Neuronal stem cell (in vitro differentiated cells): ENCODE results near the gene FCHSD1.

Experiments
- DNase-seq: peaks from one replicate; pipeline ENCODE4 v3.0.0-alpha.2; 2013; ENCODE audit warnings: low spot score
- H2AFZ ChIP-seq: one replicate; pipeline ENCODE4 v1.6.1; 2013; ENCODE audit warnings: mild to moderate bottlenecking, low read length, inconsistent platforms
- H2AK5ac ChIP-seq: 2 replicates; pipeline ENCODE4 v1.6.1; 2013; ENCODE audit warnings: low read depth, mild to moderate bottlenecking, inconsistent platforms, low read length, moderate library complexity, mixed read lengths
- H2BK120ac ChIP-seq: 2 replicates; pipeline ENCODE4 v1.6.1; 2013; ENCODE audit warnings: low read depth, mild to moderate bottlenecking, inconsistent platforms, low read length, moderate library complexity, mixed read lengths
- H2BK12ac ChIP-seq: one replicate; pipeline ENCODE4 v1.6.1; 2013; ENCODE audit warnings: low read length, inconsistent platforms
- H2BK15ac ChIP-seq: 2 replicates; pipeline ENCODE4 v1.6.1; 2013; ENCODE audit warnings: mild to moderate bottlenecking, low read length, inconsistent platforms, mixed read lengths
- H2BK5ac ChIP-seq: one replicate; pipeline ENCODE4 v1.6.1; 2013; ENCODE audit warnings: inconsistent platforms, mild to moderate bottlenecking, low read length, moderate library complexity
- H3K14ac ChIP-seq: one replicate; pipeline ENCODE4 v1.6.1; 2013; ENCODE audit warnings: low read length, inconsistent platforms
- H3K18ac ChIP-seq: 2 replicates; pipeline ENCODE4 v1.6.1; 2013; ENCODE audit warnings: low read length, inconsistent platforms
- H3K23ac ChIP-seq: 2 replicates; pipeline ENCODE4 v1.6.1; 2013; ENCODE audit warnings: low read depth, mild to moderate bottlenecking, mixed read lengths, low read length, inconsistent platforms; ENCODE audit not compliant: poor library complexity
- H3K27ac ChIP-seq: replicated peaks from 3 replicates; pipeline ENCODE4 v1.5.1; 2013; ENCODE audit warnings: low read length, inconsistent platforms
- H3K27me3 ChIP-seq, 3 experiments: 2 replicates each; pipeline ENCODE4 v1.6.1; 2013; ENCODE audit warnings: low read length in 3 of 3, mild to moderate bottlenecking in 2 of 3, inconsistent platforms in 1 of 3, low read depth in 1 of 3, mixed read lengths in 1 of 3, moderate library complexity in 1 of 3; ENCODE audit not compliant: control insufficient read depth in 3 of 3, insufficient read depth in 3 of 3
- H3K36me3 ChIP-seq, 2 donors: replicated peaks in 1 of 2; 2 replicates each; pipeline ENCODE4 v1.6.1; 2013; ENCODE audit warnings: low read length in 2 of 2; ENCODE audit not compliant: control insufficient read depth in 2 of 2, insufficient read depth in 2 of 2
- H3K4ac ChIP-seq: 2 replicates; pipeline ENCODE4 v1.6.1; 2013; ENCODE audit warnings: inconsistent platforms, mild to moderate bottlenecking, low read length, moderate library complexity
- H3K4me1 ChIP-seq, 2 donors: 1 replicate in 1 of 2; 2 replicates in 1 of 2; pipeline ENCODE4 v1.6.1; 2013; ENCODE audit warnings: low read length in 2 of 2, low read depth in 1 of 2; ENCODE audit not compliant: control insufficient read depth in 2 of 2, insufficient read depth in 1 of 2
- H3K4me2 ChIP-seq: one replicate; pipeline ENCODE4 v1.6.1; 2013; ENCODE audit warnings: mild to moderate bottlenecking, low read length, inconsistent platforms; ENCODE audit not compliant: insufficient read depth, poor library complexity, severe bottlenecking
- H3K4me3 ChIP-seq, 2 donors: 2 replicates each; pipeline ENCODE4 v1.5.1; 2013; ENCODE audit warnings: low read length in 2 of 2, mild to moderate bottlenecking in 2 of 2, inconsistent platforms in 1 of 2, moderate library complexity in 1 of 2
- H3K79me1 ChIP-seq: one replicate; pipeline ENCODE4 v1.6.1; 2013; ENCODE audit warnings: low read depth, mild to moderate bottlenecking, inconsistent platforms, low read length, moderate library complexity
- H3K9ac ChIP-seq: one replicate; pipeline ENCODE4 v1.6.1; 2013; ENCODE audit warnings: mild to moderate bottlenecking, low read depth, low read length, inconsistent platforms; ENCODE audit not compliant: poor library complexity
- H3K9me3 ChIP-seq, 2 donors: replicated peaks in 1 of 2; 2 replicates each; pipeline versions ENCODE3 to v1.6.1; 2013; ENCODE audit warnings: low read length in 2 of 2, mild to moderate bottlenecking in 2 of 2, inconsistent platforms in 1 of 2, low read depth in 1 of 2, mixed read lengths in 1 of 2, moderate library complexity in 1 of 2; ENCODE audit not compliant: control insufficient read depth in 2 of 2, insufficient read depth in 1 of 2
- H4K8ac ChIP-seq: one replicate; pipeline ENCODE4 v1.6.1; 2013; ENCODE audit warnings: low read depth, mild to moderate bottlenecking, inconsistent platforms, low read length, moderate library complexity
- H4K91ac ChIP-seq: one replicate; pipeline ENCODE4 v1.6.1; 2013; ENCODE audit warnings: low read length, low read depth, mild to moderate bottlenecking, inconsistent platforms; ENCODE audit not compliant: poor library complexity
- WGBS, 2 donors: extraction: QIAGEN DNeasy Blood & Tissue Kit; methylation state at CpG; one replicate each; pipeline ENCODE4 v1.1.7; 2013; ENCODE audit warnings: missing lambda C conversion rate in 2 of 2, mixed read lengths in 1 of 2; ENCODE audit not compliant: insufficient read length in 2 of 2, insufficient replicate concordance in 1 of 2; ENCODE audit errors: extremely low coverage in 2 of 2; 5-methylcytosine and 5-hydroxymethylcytosine counted together

The FCHSD1 gene

GRCh38 chr5:141677415-141677814 is 26.2 kb upstream of the FCHSD1 start:
- peaks cover 27 to 36% of the 10 kb centered on the region in 2 donors for H3K4me1 ChIP-seq
- H3K23ac ChIP-seq, result no peak overlapping the region
- H3K79me1 ChIP-seq, result peaks cover 10% of the 10 kb centered on the region
- no peak overlapping the region for H3K27ac ChIP-seq
- H2AK5ac ChIP-seq, result no peak overlapping the region
- DNase-seq, result no peak
- no peak overlapping the region for H3K18ac ChIP-seq
- no peak overlapping the region for H2BK5ac ChIP-seq
- H2AFZ ChIP-seq, result no peak overlapping the region
- no peak overlapping the region for H3K4me3 ChIP-seq
- H4K8ac ChIP-seq, result no peak overlapping the region
- H3K36me3 ChIP-seq, result peaks cover under 1 to 32% of the 10 kb centered on the region in 2 donors
- H4K91ac ChIP-seq, result no peak overlapping the region
- H3K14ac ChIP-seq, result no peak overlapping the region
- no peak overlapping the region for H3K9ac ChIP-seq
- H3K4ac ChIP-seq, result no peak overlapping the region
- no peak overlapping the region for H2BK15ac ChIP-seq
- no peak overlapping the region for H2BK12ac ChIP-seq
- H3K4me2 ChIP-seq, result no peak overlapping the region
- no peak overlapping the region for H2BK120ac ChIP-seq
- no peaks in the 10 kb centered on the region for H3K27me3 ChIP-seq
- H3K9me3 ChIP-seq, result no peaks in the 10 kb centered on the region

GRCh38 chr5:141675672-141676071 is 24.5 kb upstream of the FCHSD1 start:
- no peak overlapping the region for H3K18ac ChIP-seq
- H3K4me3 ChIP-seq, result no peak overlapping the region
- no peak overlapping the region for H3K27ac ChIP-seq
- no peak overlapping the region for H3K4me2 ChIP-seq
- no peak overlapping the region for H3K23ac ChIP-seq
- no peak overlapping the region for H2AFZ ChIP-seq
- H2BK12ac ChIP-seq, result no peak overlapping the region
- H4K8ac ChIP-seq, result no peak overlapping the region
- no peak overlapping the region for H2BK5ac ChIP-seq
- H2BK120ac ChIP-seq, result no peak overlapping the region
- no peak overlapping the region for H2AK5ac ChIP-seq
- peaks cover 7% of the 10 kb centered on the region for H3K79me1 ChIP-seq
- H3K14ac ChIP-seq, result no peak overlapping the region
- H2BK15ac ChIP-seq, result no peak overlapping the region
- no peak overlapping the region for H4K91ac ChIP-seq
- peaks cover 17 to 27% of the 10 kb centered on the region in 2 donors for H3K4me1 ChIP-seq
- no peak overlapping the region for H3K4ac ChIP-seq
- H3K9ac ChIP-seq, result no peak overlapping the region
- no peak for DNase-seq
- no CpG with 5 or more reads among the region's 4 CpGs for WGBS, 2 donors
- no peaks in the 10 kb centered on the region for H3K9me3 ChIP-seq
- H3K27me3 ChIP-seq, result no peaks in the 10 kb centered on the region
- peaks cover 10 to 49% of the 10 kb centered on the region in 2 donors for H3K36me3 ChIP-seq

DNA sequence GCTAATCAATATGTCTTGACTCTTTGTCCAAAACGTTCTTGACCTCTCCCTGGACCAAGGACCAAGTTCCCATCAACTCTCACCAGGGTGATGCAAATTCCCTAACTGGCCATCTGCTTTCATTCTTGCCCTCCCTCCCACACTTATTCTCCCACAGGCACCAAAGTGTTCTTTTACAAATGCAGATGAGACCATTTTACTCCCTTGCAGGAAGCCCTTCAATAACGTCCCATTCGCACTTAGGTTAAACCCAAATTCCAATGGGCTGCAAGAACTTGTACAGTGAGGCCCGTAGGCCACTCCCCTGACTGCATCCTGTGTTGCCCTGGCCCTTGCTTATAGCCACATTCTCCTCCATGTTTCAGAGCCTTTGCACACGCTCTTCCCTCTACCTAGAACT is 23.5 kb upstream of the FCHSD1 start:
- Histone ChIP-seq H3K23ac (no peak overlapping the region), H3K4me1 (peaks cover 8 to 17% of the 10 kb centered on the region in 2 donors), H2BK120ac (no peak overlapping the region), H3K79me1 (peaks cover under 1% of the 10 kb centered on the region), H2AK5ac (no peak overlapping the region), H2BK15ac (no peak overlapping the region), H3K27ac (no peak overlapping the region), H3K18ac (no peak overlapping the region), H4K8ac (no peak overlapping the region), H3K36me3 (peaks cover 10 to 54% of the 10 kb centered on the region in 2 donors), H3K4ac (no peak overlapping the region), H3K27me3 (no peaks in the 10 kb centered on the region), H3K4me3 (no peak overlapping the region), H4K91ac (no peak overlapping the region), H3K9ac (no peak overlapping the region), H3K14ac (no peak overlapping the region), H2BK5ac (no peak overlapping the region), H3K9me3 (no peaks in the 10 kb centered on the region), H2BK12ac (no peak overlapping the region), H3K4me2 (no peak overlapping the region), H2AFZ (peak overlapping the region; percentile 0)
- WGBS, 2 donors, result no CpG with 5 or more reads among the region's 5 CpGs
- no peak for DNase-seq

- H3K9me3 ChIP-seq, result no peaks in the 10 kb centered on the region
- WGBS, 2 donors, result no CpG with 5 or more reads among the region's 19 CpGs
- H3K79me1 ChIP-seq, result no peaks in the 10 kb centered on the region
- H2BK15ac ChIP-seq, result no peak overlapping the region
- H3K9ac ChIP-seq, result peak overlapping the region; percentile 40
- H3K27me3 ChIP-seq, result no peaks in the 10 kb centered on the region
- H2BK5ac ChIP-seq, result peak overlapping the region; percentile 10
- H3K23ac ChIP-seq, result no peak overlapping the region
- no peak overlapping the region for H3K14ac ChIP-seq
- DNase-seq, result no peak
- no peak overlapping the region for H2BK120ac ChIP-seq
- no peak overlapping the region for H3K4me3 ChIP-seq
- no peak overlapping the region for H4K8ac ChIP-seq
- peak overlapping the region; percentile 31 for H3K4ac ChIP-seq
- peak overlapping the region; percentile 54 for H3K18ac ChIP-seq
- H4K91ac ChIP-seq, result no peak overlapping the region
- no peak overlapping the region for H3K4me2 ChIP-seq
- peaks cover 10 to 60% of the 10 kb centered on the region in 2 donors for H3K36me3 ChIP-seq
- no peak overlapping the region for H3K27ac ChIP-seq
- peak overlapping the region; percentile 72 for H2AFZ ChIP-seq
- peaks cover 8 to 16% of the 10 kb centered on the region in 2 donors for H3K4me1 ChIP-seq
- no peak overlapping the region for H2BK12ac ChIP-seq
- H2AK5ac ChIP-seq, result no peak overlapping the region
Observed at GRCh38 chr5:141672841-141673813, 21.9 kb upstream of the FCHSD1 start.
